Ovary (tissue), 9 donors: Measurements from ENCODE around the gene PAM16. TPM values are rescaled to one million over a fixed set of nuclear protein-coding genes. Genes with fewer than 3 reads are reported as not detected.
A peak's percentile ranks its signal among the peaks of the same experiment; 100 is the strongest.

Source experiments
- DNase-seq, 5 donors: peaks; one replicate each; pipeline ENCODE4 v3.0.0-alpha.2; 2019 to 2020
- H3K27ac ChIP-seq, 2 donors: fragments of 200-600 bp; one replicate each; pipeline versions ENCODE4 v1.5.1 to v1.8.0; 2019 to 2022
- H3K27me3 ChIP-seq: fragments of 200-600 bp; one replicate; pipeline ENCODE4 v1.8.0; 2022
- H3K36me3 ChIP-seq: fragments of 200-600 bp; sonication (generic); one replicate; pipeline ENCODE4 v1.5.1; 2019
- H3K4me1 ChIP-seq: one replicate; pipeline ENCODE4 v1.8.1; 2013; ENCODE audit warnings: mild to moderate bottlenecking, moderate library complexity; ENCODE audit not compliant: insufficient read depth
- H3K4me3 ChIP-seq: fragments of 200-600 bp; sonication (generic); one replicate; pipeline ENCODE4 v1.5.1; 2017
- H3K9me3 ChIP-seq, 2 donors: fragments of 200-600 bp in 1 of 2; sonication (generic) in 1 of 2; one replicate each; pipeline versions ENCODE4 v1.5.1 to v1.8.1; 2013 to 2019; ENCODE audit warnings: mild to moderate bottlenecking in 1 of 2, moderate library complexity in 1 of 2
- EP300 ChIP-seq: sonication (generic); formaldehyde crosslinking; IDR thresholded peaks from one replicate; pipeline ENCODE4 v1.6.1; 2017; ENCODE audit warnings: antibody characterized with exemption
- POLR2A ChIP-seq: fragments of 450-650 bp; IDR thresholded peaks from one replicate; pipeline ENCODE4 v1.6.1; 2017; ENCODE audit warnings: antibody characterized with exemption, mild to moderate bottlenecking, moderate library complexity
- WGBS, 3 donors: extraction: QIAGEN DNeasy Blood & Tissue Kit in 1 of 3; methylation state at CpG; one replicate each; pipeline versions ENCODE4 v1.1.5 to v1.1.7; 2013 to 2017; 5-methylcytosine and 5-hydroxymethylcytosine counted together
- intact Hi-C, 4 donors: fragments of 100-400 bp; cut with DNase I; formaldehyde crosslinking; loops; one replicate each; pipeline versions ENCODE4 v1.11.0 to v1.15.1; 2022 to 2023
- polyA plus RNA-seq, 2 donors: library from polyadenylated mRNA; stranded (reverse); fragments of 200-250 nt in 1 of 2; fragments of 350-450 nt in 1 of 2; fragmentation: Illumina TruSeq in 1 of 2; extraction: RNeasy Lipid Tissue Mini Kit (QIAGEN cat#74804) in 1 of 2; gene quantifications; one replicate each; pipeline ENCODE4 v1.2.3, GENCODE V29; 2013 to 2014
- total RNA-seq, 7 donors: library from RNA; depleted of rRNA in 2 of 7; stranded (reverse); fragments of >200 nt in 2 of 7; fragmentation: NEBNext Ultra II Directional in 3 of 7; extraction: Animal tissue kit (Norgen Biotek cat#: 25700) in 3 of 7; gene quantifications; one replicate each; pipeline versions ENCODE4 v1.1.0 to v1.2.4, GENCODE V29; 2016 to 2023
- TF ChIP-seq, protein P1 (sequence below), 3 donors: fragments of 450-650 bp in 2 of 3; fragments of 200-600 bp in 1 of 3; IDR thresholded peaks; one replicate each; pipeline versions ENCODE4 v1.5.1 to v1.8.0; 2016 to 2022; ENCODE audit warnings: antibody characterized with exemption in 3 of 3, mild to moderate bottlenecking in 1 of 3
- donor health status: DM: no; HTN: no; CAD: no; lungs with moderate emphysema.
- donor health status: DM: no; HTN: no; CAD: no.
- donor health status: Bipolar disorder and iron deficiency.
- donor health status: DM: yes; HTN: yes; CAD: no.
- donor health status: DM: no; HTN: no; CAD: no.
- donor health status: DM: yes; HTN: yes; CAD: no.

The PAM16 gene
- total and polyA plus RNA-seq, 9 donors, result 18.5 to 47.2 (median 35.7) TPM

- Histone ChIP-seq H3K27ac (peak overlapping the region in 1 of 2 donors; percentile 44), H3K27me3 (no peaks in the 10 kb centered on the region), H3K4me1 (peaks cover 4% of the 10 kb centered on the region), H3K36me3 (no peaks in the 10 kb centered on the region), H3K9me3 (no peaks in the 10 kb centered on the region), H3K4me3 (no peak overlapping the region)
- intact Hi-C loops, result loop anchor here in 1 of 4 donors (10.0 kb wide), 1 partner anchor 355 kb away; no protein-coding TSS in a partner anchor
- WGBS, 3 donors, result 46 to 50% (median 50%) methylated on average over 10 of the region's 10 CpGs
- TF ChIP-seq POLR2A, result no peak
- TF ChIP-seq EP300, result no peak
- TF ChIP-seq, protein P1, sequence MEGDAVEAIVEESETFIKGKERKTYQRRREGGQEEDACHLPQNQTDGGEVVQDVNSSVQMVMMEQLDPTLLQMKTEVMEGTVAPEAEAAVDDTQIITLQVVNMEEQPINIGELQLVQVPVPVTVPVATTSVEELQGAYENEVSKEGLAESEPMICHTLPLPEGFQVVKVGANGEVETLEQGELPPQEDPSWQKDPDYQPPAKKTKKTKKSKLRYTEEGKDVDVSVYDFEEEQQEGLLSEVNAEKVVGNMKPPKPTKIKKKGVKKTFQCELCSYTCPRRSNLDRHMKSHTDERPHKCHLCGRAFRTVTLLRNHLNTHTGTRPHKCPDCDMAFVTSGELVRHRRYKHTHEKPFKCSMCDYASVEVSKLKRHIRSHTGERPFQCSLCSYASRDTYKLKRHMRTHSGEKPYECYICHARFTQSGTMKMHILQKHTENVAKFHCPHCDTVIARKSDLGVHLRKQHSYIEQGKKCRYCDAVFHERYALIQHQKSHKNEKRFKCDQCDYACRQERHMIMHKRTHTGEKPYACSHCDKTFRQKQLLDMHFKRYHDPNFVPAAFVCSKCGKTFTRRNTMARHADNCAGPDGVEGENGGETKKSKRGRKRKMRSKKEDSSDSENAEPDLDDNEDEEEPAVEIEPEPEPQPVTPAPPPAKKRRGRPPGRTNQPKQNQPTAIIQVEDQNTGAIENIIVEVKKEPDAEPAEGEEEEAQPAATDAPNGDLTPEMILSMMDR (IDR thresholded peaks at IDR 0.05), result no peak
- DNase-seq, result no peak
These were observed 11.7 kb downstream of the PAM16 start for GRCh38 chr16:4339455-4339854.

- peak in 1 of 5 donors; percentile 51 for DNase-seq
- Histone ChIP-seq H3K4me1 (peaks cover 4% of the 10 kb centered on the region), H3K27me3 (no peaks in the 10 kb centered on the region), H3K9me3 (no peaks in the 10 kb centered on the region), H3K27ac (peak overlapping the region in 1 of 2 donors; percentile 44), H3K36me3 (no peaks in the 10 kb centered on the region), H3K4me3 (no peak overlapping the region)
- WGBS, 3 donors, result 58 to 76% (median 61%) methylated on average over 8 to 10 of the region's 10 CpGs
- intact Hi-C loops, result loop anchor here in 1 of 4 donors (10.0 kb wide), 1 partner anchor 354 kb away; no protein-coding TSS in a partner anchor
- no peak for TF ChIP-seq EP300
- TF ChIP-seq, protein P1 (IDR thresholded peaks at IDR 0.05), result no peak
- no peak for TF ChIP-seq POLR2A
These were observed 12.3 kb downstream of the PAM16 start for GRCh38 chr16:4338712-4339299.

- Histone ChIP-seq H3K27ac (peak overlapping the region in 1 of 2 donors; percentile 44), H3K9me3 (no peaks in the 10 kb centered on the region), H3K4me3 (no peak overlapping the region), H3K4me1 (peaks cover 4% of the 10 kb centered on the region), H3K36me3 (no peaks in the 10 kb centered on the region), H3K27me3 (no peaks in the 10 kb centered on the region)
- DNase-seq, result peak in 1 of 5 donors; percentile 42
- WGBS, 3 donors, result 81 to 83% (median 82%) methylated on average over 12 of the region's 12 CpGs
- TF ChIP-seq EP300 (no peak), POLR2A (no peak)
- TF ChIP-seq, protein P1 (IDR thresholded peaks at IDR 0.05), result no peak
- intact Hi-C loops, result loop anchor here in 1 of 4 donors (10.0 kb wide), 1 partner anchor 353 kb away; no protein-coding TSS in a partner anchor
These were observed 13.0 kb downstream of the PAM16 start for GRCh38 chr16:4338125-4338582.

GRCh38 chr16:4337540-4338088 lies 13.5 kb downstream of the PAM16 start:
- peak in 2 of 5 donors; percentile 30 to 51 for DNase-seq

More at GRCh38 chr16:4337540-4338088, 13.5 kb downstream of the PAM16 start:
- Histone ChIP-seq H3K27ac (no peak overlapping the region), H3K9me3 (no peaks in the 10 kb centered on the region), H3K4me3 (no peak overlapping the region), H3K27me3 (no peaks in the 10 kb centered on the region), H3K4me1 (peaks cover 4% of the 10 kb centered on the region), H3K36me3 (no peaks in the 10 kb centered on the region)
- intact Hi-C loops, result loop anchor here in 1 of 4 donors (10.0 kb wide), 1 partner anchor 353 kb away; no protein-coding TSS in a partner anchor
- 72 to 81% (median 77%) methylated on average over 8 to 12 of the region's 12 CpGs for WGBS, 3 donors
- TF ChIP-seq POLR2A, result no peak
- TF ChIP-seq, protein P1 (IDR thresholded peaks at IDR 0.05), result no peak
- TF ChIP-seq EP300, result no peak
